HG03064 (cell line): ENCODE data around the gene SMARCA2.

ENCODE experiments used
- ATAC-seq: cut with Tn5 transposase; IDR thresholded peaks from one replicate; pipeline ENCODE4 v1.9.1; 2021; ENCODE audit warnings: low read depth; ENCODE audit not compliant: unreplicated experiment

The SMARCA2 gene

DNA sequence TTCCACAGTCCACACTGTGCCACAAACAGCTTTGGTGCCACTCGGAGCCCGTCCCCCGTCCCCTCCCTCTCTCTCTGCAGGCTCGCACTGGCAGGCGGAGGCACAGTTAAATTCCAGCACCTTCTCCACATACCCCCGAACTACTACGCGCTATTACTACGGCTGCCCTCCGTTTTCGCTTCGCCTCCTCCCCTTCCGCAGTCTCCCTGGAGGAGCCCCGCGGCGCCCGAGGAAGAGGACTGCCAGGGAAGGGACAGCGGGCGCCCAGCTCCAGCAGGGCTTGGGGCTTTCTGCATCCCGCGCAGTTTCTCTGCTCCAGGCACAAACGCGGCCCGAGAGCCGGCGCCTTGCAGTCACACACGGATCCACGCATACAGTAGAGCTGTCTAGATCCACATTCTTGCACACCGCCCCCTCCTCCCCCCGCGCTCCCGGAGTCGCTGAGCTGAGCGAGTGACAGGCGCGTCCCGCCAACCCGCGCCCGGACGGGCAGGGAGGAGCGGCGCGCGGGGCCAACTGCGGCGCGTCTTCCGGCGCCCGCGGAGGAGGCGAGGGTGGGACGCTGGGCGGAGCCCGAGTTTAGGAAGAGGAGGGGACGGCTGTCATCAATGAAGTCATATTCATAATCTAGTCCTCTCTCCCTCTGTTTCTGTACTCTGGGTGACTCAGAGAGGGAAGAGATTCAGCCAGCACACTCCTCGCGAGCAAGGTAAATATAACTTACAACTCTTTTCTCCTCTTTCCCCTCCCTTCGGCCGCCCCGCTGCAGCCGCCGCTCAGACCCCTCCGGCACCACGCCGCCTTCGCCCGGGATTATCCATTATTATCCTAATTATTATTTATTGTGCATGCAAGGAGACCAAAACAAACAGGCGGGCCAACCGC lies at the start of gene SMARCA2:
Gene SMARCA2 (plus strand): TSS at position 652 of the 885 bp plus-strand sequence. CDS start 13,676 bp downstream, outside the sequence.
- peak; percentile 71 for ATAC-seq

DNA sequence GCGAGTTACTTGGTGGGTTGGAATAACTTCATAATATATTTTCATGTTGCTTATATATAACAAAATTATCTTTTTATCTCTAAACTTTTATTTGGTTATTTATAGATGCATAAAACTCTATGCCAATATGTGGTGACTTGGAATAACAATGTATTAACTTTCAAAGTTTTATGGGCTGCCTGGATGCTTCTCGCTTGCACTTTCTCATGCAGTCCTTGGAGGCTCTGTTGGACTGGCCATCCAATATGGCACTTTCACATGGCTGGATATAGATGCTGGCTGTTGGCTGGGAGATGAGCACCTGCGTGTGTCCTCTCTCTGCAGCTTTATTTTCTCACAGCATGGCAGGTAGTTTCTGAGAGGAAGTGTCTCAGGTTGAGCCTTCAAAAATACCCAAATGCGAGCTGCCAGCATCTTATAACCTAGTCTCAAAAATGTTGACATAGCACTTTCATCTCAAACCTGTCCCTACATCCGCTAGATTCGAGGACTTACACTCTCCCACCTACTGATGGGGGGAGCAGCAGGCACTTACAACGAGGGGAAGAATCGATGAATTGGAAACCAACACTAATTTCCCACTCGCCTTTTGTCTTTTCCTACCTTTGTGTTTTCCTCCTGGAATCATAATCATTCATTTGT lies 48.3 kb upstream of the SMARCA2 start:
- no peak for ATAC-seq

DNA sequence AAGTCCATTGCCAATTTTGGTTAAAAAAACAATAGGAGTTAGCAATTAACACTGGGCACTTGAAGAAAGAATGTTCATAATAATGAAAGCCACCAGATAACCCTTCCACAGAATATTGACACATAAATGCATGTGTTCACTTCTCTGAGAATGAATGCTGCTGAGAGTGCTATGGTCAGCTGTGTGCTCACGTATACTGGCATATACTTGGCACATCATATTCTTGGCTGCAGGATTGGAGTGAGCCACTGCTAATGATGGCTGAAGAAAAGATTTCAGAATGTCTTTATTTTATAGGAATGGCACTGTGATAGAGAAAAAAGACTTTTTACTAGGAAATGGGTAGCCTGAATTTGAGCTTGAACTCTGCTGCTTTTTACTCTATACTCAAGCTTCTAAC lies 46.0 kb upstream of the SMARCA2 start:
- no peak for ATAC-seq

DNA sequence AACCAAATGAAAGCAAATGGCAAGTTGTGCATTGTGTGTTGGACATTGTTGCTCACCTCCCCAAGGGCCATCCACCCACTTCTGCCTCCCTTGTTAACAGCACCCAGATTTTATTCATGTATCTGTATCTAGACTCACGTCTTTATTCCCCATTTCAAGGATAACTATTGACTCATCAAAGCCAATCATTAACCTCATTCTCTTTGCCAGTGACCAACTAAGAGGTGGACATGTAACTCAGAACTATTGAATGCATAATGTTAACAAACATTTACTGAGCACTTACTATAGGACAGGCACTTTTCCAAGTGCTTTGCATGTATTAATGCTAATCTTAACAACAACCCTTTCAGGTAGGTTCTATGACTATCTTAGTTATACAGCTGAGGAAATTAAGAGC lies 45.2 kb upstream of the SMARCA2 start:
- no peak for ATAC-seq

DNA sequence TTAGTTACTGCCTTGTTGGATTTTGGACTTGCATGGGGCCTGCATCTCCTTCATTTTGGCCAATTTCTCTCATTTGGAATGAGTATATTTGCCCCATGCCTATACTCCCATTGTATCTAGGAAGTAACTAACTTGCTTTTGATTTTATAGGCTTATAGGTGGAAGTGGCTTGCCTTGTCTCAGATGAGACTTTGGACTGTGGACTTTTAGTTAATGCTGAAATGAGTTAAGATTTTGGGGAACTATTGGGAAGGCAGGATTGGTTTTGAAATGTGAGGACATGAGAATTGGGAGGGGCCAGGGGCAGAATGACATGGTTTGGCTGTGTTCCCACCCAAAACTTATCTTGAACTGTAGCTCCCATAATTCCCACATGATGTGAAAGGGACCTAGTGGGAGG lies 42.5 kb upstream of the SMARCA2 start:
- ATAC-seq: no peak

DNA sequence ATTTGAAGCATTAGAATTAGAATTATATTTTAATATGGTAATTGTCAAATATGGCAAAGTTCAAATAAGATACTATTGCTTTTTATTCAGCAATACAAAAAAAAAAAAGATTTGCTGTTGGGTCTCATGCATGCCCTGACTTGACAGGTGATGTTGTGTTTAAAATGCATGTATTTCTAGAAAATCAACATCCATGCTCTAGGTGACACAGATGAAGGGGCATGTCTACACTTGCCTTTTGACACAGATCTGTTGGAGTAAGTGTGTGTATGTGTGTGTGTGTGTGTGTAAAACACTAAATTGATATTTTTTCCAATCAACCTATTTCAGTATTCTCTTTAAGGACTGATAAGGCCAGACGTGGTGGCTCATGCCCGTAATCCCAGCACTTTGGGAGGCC lies 38.1 kb upstream of the SMARCA2 start:
- ATAC-seq: no peak

DNA sequence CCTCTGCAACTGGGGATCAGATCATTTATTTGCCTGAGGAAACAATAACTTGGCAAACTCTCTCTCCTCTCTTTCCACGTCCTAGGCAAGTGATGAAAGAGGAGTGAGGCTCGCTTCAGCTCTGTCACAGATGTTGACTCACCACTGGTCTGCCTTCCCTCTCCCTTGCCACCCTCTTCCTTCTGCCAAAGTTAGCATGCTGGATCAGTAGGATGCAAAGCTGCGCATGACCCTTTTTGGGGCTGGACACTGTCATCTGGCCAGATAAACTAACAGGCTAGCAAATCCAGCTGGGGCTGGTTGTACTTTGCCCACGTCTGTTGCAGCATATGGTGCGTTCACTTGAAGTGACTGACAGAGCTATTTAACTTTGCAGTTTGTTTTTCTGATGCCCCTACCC lies 36.2 kb upstream of the SMARCA2 start:
- ATAC-seq: no peak

DNA sequence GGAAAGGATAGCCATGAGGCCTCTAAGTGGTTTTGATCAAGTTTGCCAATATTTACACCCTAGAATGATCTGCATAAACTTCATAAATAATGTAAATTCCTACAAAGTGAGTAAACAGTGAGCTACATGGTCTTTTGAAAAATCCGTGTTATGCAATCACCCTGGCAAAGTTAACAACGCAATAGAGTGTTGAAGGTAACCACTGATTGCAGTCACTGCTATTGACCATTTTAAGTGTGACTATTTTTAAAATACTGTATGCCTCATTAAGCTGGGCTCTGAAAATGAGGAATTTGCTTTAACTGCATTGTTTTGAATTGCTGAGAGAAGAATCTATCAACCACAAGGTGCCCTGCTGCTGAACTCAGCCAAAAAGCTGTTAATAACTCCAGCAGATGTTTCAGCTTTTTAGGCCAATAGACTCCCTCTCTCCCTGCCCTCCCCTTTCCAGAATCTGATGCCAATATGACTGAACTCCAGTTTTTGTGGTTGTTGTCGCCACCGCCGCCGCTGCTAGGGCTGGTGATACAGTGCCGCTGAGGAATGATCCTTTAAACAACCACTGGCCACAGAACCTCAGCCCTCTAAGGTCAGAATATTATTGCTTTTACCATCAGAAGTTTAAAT lies 35.3 kb upstream of the SMARCA2 start:
- no peak for ATAC-seq

DNA sequence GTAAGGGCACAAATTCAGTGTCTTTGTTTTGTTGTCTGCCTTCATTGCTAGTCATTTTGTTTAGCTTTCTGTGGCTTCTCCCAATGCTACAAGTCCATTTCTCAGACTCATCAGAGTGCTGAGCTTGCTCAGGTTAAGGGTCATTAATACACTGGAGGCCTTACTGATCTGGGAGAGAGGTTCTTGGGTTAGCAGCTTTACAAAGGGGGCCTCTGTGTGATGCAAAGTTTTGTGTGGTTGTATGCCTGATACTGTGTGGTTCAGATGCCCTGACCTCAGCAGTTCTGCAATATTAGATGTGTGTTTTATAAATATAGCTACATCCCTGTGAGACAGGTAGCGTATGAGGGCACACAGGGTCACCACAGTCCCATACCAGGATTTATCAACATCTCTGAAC lies 34.8 kb upstream of the SMARCA2 start:
- ATAC-seq: no peak

DNA sequence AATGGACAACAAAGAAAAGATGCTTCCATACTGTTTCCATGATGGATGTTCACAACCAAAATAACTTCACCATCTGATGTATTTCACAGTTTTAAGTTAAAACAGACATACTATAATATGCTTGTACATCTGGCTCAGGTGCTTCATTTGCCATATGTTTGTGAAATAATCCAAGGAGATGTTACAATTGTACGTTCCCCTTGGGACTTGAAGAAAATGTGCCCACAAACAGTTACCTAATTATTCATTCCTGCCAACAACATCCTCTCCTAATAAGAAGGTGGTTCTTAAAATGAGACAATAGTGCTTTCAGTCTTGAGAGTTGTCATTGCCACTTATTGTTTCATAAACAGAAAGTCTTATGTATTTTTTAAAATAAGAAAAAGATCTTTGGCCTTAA lies 33.1 kb upstream of the SMARCA2 start:
- no peak for ATAC-seq

DNA sequence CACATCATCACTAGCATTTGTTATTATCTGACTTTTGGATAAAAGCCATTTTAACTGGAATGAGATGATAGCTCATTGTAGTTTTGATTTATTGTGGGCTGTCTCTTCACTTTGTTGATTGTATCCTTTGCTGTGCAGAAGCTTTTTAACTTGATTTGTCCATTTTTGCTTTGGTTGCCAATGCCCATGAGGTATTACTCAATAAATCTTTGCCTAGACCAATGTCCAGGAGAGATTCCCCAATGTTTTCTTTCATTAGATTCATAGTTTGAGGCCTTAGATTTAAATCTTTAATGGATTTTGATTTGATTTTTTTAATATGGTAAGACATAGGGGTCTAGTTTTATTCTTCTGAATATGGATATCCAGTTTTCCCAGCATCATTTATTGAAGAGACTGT lies 28.8 kb upstream of the SMARCA2 start:
- ATAC-seq: no peak

DNA sequence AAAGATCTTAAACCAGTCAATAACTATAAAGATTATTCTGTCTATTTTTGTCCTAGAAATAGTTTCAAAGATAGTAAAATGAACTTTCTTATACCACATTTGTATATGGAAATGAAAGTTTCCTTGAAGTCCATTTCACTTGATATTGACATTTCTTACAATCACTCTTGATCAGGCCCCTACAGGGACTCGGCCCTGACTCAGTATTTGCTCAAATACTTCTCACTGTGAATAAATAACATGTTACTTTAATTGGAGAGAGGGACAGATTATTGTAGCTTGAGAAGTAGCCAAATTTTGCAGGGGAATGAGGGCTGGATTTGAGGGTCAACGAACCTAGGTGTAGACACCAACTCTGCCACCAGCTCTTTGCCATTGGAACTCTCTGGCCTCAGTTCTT lies 25.6 kb upstream of the SMARCA2 start:
- no peak for ATAC-seq

DNA sequence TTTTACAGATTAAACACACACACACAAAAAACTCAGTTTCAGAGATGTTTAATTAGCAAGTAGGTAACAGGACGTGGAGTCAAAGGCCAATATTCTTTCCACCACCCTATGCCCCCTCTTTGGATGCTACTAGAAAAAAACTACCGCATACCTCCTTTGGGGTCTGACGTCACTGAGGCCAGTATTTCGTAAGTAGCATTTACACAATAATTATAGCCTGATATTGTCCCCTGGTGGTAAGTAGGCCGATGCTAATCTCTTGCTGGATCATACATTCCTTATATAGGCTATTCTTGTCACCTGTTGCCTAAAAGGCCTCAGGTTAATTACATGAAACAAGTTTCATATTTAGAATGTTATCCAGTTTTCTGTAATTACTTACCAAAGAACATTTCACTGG lies 21.0 kb upstream of the SMARCA2 start:
- no peak for ATAC-seq

DNA sequence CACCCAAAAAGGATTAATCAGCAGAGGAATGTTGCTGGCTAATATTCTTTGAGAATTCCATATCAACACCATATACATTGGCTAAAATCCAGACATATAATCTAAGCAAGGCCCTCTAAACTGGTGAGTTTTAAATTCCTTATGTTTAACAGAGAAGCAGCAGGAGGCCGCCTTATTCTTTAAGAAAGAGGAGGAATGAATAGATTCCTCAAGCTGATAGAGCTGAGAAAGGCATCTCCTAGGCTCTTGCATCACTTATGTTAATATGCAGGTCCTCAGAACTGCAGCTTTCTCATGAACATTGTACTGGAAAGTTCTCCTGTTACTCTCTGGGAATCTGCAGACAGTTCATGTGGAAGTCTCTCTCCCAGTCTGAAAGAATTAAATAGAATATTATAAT lies 20.1 kb upstream of the SMARCA2 start:
- ATAC-seq: no peak

DNA sequence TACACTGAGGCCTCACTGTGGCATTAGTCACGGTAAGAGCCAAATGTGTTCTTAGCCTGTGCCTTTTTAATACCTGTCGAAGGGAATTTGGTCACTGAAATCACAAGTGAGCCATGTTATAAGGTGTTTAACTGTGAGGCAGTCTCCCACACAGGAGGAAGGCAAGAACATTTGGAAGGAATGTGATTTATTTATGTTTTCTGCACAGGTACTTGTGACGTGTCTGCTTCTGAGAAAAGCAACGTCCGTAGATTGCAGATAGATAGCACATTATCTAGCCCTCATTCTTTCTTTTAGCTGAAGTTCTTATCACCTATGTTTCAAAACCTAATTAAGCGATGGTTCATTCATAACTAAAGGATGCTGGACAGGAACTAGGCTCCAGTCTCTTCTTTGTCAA lies 19.0 kb upstream of the SMARCA2 start:
- ATAC-seq: no peak

DNA sequence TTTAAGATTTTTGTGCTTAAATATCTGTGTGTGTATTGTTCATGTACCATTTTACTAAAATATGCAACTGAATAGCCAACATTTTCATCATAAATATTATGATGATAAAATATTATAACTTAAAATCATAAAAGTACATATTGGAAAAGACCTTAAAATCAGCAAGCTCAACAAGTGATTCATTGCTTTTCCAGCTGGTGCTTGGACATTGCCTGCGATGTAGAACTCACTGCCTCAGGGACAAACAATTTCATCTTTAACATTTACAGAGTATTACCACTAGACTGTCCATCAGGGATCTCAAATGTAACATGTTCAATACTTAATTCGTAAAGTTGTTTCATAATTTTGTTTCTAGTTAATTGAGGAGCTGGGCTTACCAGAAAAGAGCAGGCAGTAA lies 17.5 kb upstream of the SMARCA2 start:
- no peak for ATAC-seq

DNA sequence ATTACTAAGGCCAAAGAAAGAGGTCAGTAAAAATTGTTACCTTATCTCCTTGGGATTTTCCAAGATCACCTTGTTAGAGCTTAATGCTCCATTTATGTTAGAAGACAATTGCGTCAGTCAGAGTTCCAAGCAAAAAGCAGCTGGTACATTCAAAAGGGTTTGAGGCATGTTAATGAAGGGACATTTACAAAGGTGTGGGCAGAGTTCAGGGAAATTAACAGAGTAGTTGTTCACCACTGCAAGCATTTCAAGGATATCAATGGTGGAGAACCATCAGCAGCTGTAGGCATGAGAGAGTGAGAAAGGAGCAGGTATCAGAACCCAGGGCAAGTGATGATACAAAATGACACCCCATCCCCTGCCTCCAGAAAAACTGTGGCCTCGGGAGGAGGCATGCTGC lies 17.0 kb upstream of the SMARCA2 start:
- no peak for ATAC-seq

DNA sequence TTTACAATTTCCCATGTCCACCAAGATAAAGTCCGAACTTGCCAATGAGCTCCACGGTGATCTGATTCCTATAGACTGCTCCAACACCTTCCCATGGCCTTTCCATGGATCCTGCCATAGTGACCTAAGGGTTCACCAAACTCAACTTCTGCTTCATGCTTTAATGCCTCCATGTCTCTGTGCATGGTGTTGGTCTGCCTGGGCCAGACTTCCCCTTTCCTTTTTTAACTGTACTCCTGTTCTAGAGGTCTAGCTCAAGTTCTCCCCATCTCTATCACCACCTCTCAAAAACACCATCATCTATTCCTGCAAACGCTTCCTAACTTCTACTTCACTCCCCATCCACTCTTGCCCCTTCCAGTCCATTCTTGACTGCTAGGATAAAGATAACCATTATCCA lies 14.8 kb upstream of the SMARCA2 start:
- ATAC-seq: no peak

DNA sequence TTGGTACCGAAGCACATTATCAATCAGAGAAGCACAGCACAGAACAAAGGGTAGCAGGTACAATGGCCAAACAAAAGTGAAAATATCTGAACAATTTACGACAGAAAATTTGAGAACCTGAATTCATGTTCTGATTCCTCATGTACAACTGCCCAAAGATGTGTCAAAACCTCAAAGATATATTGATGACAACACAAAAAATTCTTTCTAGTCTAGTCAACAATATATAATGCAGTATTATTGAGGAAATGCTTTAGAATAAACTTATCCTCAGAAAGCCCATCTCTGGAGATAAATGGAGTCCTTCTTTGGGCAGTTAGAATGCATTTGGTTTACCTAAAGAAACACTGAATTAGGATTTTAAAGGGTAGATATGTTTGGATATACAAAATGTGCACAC lies 6.8 kb upstream of the SMARCA2 start:
- ATAC-seq: no peak

DNA sequence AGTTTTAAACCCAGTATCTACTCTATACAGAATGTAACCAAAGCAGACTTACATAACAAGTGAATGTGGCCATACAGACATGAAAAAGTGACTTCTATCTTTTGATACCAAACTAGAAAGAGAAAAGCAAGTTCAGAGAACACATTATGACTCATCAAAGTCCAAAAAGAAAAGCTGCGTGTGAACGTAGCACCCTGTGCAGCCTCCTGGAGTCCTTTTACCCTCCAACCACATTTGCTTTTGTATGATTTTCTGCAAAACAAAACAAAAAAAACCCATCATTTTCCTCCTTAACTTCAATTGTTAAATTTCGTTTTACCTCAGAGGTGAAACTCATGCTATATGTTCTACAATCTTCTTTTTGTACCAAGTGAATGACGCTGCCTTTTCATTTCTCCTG lies 2.8 kb upstream of the SMARCA2 start:
- ATAC-seq: peak; percentile 20

DNA sequence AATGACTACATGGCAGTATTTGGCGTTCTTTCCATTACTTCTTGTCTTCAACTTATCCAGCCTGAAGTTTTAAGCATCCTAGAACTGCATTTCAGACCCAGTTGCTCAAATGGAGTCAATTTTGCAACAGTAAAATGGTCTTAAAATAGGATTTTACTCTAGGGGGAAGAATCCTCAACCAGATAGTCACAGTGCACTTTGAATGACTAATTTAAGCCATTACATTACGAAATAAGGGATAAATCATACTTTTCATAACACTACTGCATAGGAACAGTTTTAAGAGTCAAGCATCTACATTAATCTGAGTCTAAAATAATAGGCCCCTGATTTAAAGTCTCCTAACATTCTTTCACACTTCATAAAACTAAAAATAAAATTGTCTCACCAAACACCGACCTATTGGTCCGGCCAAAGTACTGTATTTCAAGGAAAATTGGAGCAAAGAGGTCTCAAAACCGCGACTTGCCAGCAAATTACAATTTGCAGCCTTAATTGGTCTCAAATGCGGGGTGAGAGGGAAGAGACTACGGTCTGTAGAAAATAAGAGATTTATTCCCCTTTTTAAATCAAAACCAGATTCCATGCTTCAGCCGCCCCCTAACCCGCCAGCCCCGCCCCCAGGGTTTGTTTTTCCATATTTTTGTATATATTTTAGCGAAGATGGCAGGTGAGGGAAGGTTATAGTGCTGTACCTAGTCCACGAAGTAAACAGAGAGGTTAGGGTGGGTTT lies 1.2 kb upstream of the SMARCA2 start:
- no peak for ATAC-seq
